Myocyte (in vitro differentiated cells): ENCODE measurements around the gene DLGAP1. TPM values are rescaled to one million over a fixed set of nuclear protein-coding genes. Genes with fewer than 3 reads are reported as not detected.

Experiments
- DNase-seq: peaks from one replicate; pipeline ENCODE4 v3.0.0-alpha.2; 2012; ENCODE audit warnings: low read depth
- total RNA-seq: library from RNA; depleted of rRNA; stranded (reverse); fragments of >200 nt; gene quantifications from 2 replicates; pipeline ENCODE4 v1.2.3, GENCODE V29; 2014

Gene DLGAP1
- total RNA-seq, 1 donor from 2014 or later = 0.75 TPM

DNA sequence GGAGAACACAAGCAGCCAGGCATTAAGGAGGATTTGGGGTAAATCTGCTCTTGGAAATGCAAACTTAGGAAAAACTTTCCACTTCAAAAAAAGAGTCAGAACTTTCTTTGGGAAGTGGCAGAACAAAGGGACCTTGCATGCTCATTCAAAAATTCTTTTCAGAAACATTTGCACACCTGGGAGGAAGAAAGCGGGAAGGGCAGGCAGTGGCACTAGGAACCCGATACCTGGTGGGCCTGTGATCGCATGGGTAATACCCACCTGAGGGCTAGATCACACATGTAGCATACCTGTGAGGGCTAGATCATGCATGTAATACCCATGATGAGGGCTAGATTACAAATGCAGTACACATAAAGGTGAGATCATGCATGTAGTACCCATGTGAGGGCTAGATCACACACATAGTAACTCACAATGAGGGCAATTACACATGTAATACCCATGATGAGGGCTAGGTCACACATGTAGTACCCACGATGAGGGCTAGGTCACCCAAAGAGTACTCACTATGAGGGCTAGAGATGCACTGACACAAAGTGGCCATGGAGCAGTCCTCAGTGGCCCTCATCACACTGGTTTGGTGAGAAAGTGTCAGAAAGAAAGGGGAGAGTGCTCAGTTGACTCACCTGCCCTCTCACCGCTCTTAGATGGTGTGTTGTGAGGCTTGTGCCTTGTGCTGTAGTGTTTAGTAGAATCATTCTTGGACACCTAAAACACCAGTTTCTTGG lies 212.5 kb downstream of the DLGAP1 start:
- DNase-seq = no peak

DNA sequence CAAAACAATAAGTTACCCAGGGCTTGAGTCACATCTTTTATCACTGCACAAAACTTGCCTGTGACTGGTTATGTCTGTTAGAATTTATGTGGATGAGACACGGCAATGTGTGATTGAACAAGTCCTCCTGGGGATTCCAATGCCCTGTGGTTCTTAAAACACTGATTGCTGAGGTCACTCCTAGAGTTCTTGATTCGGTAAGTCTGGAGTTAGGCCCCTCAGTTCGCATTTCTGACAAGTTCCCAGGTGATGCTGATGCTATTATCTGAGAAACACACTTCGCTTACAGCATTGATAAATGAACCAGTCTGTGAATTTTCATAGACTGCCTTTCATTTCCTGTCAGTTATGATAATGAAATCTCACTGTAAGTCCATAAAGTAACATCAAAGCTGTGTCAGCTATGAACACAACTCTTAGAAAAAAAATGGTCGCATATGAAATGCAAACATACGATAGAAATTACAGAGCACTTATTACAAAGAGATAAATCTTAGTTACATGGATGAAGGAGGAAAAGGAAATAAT lies 214.0 kb downstream of the DLGAP1 start:
- no peak for DNase-seq

DNA sequence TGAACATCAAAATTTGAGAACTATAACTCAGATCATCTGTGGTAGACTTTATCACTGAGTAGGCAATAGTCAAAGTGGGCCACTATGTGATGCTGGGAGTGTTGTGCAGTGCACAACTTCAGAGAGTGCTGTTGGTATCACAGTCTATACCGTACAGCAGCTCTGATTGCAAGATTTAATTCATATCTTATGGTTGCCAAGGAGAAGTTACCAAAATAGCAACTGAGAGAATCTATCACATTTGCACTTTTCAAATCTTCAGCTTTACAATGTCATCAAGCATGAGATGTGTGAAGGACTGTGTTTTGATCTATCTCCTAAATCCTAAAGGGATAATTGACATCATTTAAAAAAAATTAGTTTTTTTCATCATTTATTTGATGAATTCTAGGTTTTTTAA lies 216.1 kb downstream of the DLGAP1 start:
- DNase-seq = no peak

DNA sequence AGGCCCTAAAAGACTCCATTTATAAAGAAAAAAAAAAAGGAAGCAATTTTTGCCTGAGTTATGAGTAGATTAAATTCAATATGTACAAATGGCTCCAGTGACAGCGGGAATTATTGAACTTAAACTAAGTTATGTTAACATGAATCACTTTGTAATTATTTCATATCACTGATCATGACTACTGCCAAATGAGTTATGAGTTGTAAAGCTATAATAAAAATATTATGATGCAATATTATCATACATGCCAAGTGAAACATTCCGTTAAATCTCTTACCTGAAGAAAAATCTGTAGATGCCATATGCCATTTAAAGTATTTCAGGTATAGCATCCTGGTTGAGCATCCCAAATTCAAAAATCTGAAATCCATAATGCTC lies 217.5 kb downstream of the DLGAP1 start:
- no peak for DNase-seq

DNA sequence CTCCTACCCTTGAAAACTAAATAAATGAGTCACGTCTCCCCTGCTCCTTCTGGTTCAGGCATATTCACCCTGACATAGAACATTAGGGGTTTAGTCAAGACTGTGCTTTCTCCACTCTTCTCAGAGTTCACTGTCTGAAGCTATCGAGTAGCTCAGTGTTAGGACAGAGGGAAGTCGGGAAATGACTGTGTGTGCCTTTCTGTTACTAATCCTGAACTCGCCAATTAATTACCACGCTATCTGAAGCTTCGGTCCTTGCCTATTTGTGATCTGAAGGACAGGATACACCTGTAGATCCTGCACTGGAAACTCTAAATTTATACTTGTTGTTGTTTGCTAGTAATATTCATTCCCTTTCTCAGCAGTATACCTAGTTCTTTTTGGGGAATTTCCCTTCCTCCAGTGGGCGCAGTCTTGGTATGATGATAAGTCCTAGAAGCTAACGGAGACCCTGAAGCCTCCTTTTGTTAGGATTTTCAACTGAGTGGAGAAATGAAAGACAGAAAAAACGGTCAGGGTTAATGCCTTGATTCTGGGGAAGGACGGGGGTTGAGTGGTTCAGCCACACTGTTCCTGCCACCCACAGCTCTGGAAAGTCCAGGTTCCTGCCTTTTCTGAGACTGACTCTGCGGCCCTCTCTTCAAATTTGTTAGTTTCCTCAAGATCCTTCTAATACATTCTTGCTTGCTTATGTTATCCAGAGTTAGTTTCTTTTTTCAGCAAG lies 218.0 kb downstream of the DLGAP1 start:
- DNase-seq = no peak

DNA sequence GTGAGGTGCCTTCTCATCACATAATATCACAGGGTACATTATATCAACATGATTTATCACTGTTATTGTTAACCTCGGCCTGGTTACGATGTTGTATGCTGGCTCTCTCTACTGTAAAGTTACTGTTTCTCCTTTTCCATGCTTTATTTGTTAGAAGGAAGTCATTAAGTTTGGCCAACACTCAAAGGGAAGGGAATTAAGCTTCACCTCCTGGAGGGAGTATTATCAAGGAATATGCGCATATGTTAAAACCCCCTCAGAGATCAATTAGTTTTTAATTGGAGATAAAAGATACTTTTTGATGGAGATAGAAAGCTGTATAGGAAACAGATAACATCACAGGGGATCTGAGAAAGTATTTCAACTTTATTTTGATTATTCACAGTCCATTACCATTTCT lies 221.6 kb downstream of the DLGAP1 start:
- DNase-seq = no peak

DNA sequence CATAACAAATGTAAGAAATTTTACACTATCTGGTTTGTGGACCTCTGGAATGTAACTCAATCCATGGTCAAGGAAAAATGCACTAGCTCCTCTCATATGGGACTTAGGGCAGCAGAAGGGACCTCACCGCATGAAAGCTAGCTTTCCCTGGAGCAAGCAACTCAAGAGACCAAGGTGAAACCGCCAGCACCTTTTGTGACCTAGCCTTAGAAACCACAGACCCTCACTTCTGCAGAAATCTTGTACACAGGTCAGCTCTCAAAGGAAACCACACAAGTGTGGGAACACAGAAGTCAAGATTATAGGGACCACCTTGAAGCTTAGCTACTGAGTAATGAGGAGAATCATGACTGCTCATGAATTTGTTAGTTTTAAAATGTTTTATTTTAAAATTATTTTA lies 222.5 kb downstream of the DLGAP1 start:
- DNase-seq = no peak

DNA sequence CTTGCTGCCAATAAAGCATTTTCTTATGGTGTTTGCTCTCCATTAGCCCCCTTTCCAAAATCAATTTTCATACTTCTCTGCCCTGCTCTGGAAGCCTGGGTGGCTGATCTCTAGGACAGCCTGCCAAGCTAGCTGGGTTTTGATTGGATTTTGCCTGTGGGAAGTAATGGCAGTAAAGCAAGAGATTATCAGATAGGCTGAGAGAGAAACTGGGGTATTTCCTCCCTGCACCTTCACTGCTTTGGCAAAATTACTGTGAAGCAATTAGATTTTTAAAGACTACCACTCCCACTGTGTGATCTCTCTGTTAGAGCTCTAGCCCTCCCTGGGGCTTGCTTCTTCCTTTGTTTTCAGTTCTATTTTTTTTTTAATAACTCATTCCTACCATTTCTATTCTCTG lies 223.8 kb downstream of the DLGAP1 start:
- no peak for DNase-seq

DNA sequence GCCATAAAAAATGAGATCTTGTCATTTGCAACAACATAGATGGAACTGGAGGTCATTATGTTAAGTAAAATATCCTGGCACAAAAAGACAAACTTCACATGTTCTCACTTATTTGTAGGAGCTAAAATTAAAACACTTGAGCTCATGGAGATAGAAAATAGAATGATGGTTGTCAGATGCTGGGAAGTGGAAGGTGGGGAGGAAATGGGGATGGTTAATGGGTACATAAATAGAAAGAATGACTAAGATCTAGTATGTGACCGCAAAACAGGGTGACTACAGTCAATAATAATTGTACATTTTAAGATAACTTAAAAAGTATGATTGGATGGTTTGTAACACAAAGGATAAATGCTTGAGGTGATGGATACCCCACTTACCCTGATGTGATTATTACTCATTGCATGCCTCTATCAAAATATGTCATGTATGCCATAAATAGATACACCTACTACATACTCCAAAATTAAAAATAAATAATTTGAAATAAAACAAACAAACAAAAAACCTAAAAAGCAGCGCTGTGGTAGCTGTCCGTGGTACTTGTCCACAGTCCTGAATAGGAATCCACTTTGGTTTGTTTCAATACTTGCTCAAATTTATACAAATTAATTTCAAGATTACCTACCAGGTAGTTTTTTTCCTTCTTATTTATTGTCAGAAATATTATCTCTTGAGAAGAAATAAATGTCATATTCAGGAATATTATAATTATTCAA lies 224.5 kb downstream of the DLGAP1 start:
- no peak for DNase-seq

DNA sequence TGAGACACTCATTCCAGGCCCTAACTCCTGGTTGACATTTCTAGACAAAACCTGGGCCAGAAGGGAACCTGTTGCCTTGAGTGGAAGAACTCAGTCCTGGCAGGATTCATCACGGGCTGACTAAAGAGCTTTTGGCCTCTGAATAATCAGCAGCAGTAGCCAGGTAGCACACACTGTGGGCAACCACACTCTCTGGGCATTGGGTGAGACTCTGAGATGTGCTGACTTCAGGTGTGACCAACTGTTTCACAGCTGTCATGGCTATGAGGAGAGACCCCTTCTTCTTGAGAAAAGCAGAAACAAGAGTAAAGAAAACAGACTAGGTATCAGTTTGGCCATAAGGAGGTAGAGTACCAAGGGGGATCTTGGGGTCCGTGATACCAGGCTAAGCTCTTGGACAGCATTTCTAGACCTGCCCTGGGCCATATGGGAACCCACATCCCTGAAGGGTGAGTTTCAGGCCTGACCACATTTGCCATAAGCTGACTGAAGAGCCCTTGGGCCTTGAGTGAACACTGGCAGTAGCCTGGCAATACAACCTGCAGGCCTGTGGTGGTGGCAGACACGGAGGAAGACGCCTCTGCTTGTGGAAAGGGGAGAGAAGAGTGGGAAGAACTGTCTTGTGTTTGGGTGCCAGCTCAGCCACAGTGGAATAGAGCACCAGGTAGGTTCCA lies 230.9 kb downstream of the DLGAP1 start:
- no peak for DNase-seq

DNA sequence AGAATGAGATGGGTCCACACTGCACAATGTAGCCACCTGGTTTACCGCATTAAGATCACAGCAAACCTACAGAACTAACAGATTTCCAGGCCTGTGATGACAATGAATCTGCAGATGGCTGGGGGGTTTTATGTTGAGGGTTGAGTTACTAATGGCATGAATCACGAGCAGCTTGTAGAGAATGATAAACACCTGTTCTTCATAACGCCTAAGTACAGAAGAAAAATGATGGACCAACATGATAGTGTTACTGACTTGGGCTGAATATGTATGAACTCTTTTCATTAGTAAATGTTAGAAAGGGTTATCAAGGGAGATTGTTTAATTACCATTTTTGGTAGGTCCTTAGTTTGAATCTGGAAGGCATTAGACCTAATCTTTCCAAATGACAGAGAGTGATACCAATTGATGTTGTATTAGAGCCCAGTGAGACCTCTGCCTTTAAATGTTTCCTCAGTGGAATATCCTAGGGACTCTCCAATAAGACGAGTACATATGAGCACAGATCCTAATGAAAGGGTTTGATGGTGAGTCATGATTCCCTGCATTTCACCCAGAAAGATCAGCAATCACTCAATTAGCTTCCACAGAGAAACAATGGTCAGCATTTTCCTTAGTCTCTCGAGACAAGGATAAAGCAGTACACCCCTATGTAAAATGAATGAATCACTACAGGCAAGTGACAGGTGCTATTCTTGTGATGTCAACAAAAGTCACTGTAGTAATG lies 243.8 kb downstream of the DLGAP1 start:
- DNase-seq = no peak

DNA sequence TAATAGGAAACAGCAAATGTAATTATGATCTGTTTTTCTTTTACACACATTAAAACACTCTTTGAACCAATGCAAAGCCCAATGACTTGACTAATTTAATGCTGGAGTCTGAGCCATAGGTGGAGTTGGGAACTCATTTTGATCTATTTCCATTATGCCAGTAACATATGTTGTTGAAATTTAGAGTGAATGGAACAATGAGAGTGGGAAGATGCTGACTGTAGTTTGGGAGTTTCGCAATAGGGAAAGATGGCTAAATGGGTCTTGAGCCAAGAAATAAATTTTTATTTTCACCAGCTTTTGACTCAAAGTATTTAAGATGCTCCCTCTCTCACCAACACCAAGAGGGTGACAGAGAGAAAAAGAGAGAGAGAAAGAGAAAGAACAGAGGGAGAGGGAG lies 246.7 kb downstream of the DLGAP1 start:
- DNase-seq = no peak

DNA sequence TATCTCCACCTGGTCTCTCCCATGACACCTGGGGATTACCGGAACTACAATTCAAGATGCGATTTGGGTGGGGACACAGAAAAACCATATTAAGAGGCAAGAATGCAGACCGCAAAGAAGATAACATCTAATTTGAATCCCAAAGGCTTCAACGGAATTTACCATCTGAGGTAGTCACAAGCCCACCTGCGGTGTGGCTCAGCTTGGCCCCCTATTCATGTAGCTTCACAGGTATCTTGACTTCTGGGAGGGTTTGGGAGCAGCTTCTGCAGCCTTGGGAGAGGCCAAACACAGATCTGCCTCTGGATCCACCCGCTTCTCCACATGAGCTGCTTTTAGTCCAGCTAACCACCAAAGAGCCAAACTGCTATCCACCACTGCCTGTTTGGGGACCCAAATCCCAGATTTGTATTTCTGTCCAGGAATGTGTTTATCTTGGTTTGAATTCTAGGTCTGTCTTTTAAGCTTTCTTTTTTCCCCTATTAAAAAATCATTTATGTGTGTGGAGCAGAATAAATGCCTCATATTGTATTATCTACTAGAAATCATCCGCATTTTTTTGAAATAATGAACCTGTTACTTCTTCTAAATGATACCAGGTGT lies 247.6 kb downstream of the DLGAP1 start:
- no peak for DNase-seq

DNA sequence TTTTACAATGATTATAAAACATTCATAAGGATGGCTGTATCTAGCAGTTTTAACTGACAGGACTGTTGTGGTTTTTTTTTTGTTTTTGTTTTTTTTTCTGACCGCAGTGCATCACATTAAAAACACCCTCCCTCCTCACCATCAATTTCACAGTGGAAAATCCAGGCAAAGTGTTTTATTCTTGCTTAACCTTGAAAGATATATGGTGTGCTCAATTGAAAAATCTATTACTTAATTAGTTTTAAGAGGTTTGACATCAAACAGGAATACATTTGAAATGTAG lies 250.7 kb downstream of the DLGAP1 start:
- DNase-seq = no peak

DNA sequence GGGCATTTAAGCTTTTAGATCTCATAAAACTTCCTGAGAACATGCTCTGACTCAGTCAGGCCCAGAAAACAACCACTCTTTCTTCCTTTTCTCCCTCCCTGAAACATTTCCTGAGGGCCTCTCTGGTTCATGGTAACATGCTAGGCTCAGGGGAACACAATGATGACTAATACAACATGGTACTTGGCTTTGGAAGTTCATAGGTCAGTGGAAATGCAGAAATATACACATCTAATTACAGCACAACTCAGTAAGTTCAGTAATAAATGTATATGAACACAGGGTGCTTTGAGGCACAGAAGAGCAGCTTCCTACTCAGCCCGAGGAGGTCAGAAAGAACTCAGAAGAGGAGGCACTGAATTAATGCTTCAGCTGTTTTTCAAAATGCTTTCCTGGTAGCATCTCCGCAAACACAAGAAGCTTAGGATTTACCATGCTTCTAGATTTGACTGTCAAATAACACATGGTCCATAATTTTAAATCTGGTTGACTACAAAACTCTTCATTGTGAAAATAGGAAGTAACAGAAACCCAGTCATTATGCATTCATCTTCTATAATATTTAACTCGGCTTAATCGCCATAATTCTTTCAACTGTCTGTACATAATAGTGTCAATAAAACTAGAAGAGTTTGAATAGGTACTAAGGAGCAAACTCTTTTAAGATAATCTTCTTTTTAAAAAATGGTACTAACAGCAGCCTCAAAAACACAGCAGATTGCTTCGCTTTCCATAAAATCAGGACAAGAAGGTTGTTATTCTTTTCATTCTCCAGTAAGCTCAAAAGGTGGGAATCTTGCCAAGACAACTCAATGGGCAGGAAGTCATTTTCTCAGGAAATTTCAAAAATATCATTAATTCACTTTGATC lies 251.3 kb downstream of the DLGAP1 start:
- DNase-seq = no peak

DNA sequence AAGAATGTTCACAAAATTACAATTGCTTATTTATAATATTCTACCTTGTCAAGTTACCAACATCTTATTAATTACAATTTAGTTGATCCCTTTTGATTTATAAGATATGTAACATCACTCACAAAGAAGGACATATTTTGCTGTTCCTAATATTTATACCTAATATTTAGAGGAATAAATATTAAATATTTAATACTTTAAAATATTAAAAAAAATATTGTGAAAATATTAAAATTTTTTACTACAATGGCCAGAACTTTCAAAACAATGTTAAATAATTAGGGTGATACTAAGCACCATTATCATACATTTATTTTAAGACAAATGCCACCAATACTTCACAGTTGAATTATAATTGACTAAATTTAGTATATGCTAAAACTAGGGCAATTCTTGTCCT lies 254.7 kb downstream of the DLGAP1 start:
- DNase-seq = no peak

DNA sequence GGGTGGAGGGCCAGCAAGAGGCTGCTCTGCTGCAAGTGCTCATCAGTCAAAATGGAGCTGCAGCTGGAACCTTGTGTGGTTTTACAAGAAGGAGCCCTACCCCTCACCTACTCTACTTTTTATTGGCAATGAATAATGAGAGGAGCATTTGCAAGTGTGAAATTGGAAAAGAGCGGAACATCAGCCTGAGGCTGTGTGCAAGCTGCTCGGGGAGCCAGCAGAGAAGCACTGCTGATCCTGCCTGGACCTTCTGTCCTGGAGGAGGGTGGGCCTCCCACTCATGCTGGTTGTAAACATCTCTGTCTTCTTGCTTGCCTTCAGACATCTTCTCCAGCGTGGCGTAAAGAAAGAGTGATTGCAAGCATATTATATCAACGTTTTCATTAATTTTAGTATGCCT lies 256.2 kb downstream of the DLGAP1 start:
- DNase-seq = no peak

DNA sequence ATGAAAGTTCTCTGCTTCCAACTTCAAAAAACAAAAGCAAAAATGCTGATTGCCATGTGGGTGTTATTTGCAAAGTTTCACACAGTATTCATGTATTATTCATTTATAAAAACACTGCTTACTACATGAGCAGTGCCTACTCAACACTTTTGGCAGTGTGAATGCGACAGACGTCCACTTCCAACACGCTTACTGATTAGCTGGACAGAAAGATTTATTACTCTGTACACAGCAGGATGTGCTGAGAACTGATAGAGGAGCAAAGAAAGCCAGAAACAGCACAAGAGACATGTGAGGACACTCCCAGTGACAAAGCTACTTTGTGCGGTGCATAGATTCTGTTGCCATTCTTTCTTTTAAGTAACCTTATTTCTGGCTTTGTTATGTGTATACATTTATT lies 258.8 kb downstream of the DLGAP1 start:
- no peak for DNase-seq

DNA sequence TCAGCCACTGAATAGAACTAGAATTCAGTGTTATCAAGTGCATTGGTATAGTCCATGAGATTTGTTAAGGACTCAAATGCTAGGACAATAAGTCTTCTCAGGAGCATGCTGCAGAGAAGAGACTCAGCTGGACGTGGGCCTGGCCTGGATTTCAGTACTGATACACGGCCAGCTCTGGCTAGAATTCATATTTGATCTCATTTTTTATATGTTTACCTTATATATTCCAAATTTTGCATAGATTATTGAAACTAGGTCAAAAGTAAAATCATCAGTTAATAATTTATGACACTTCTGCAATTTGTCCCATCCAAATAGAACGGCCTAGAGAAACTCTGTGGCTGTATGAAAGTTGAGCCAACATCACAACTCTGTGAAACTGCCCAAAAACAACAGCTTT lies 262.0 kb downstream of the DLGAP1 start:
- no peak for DNase-seq
